ENCODE data around the gene LIMD2.

DNA sequence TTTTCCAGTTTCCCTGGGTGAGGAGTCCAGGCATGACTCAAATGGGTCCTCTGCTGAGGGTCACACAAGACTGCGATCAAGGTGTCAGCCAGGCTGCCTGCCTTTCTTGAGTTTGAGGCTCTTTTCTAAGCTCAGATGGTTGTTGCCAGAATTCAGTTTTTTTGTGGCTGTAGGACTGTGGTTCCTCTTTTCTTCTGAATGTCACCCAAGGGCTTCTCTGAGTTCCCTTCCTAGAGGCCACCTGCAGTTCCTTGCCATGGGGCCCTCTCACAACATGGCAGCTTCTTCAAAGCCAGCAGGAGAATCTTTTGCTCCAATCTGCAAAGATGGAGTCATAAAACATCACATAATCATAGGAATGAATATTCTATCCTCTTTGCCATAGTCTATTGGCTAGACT, 17.5 kb downstream of the LIMD2 start:
- no peak for TF ChIP-seq CTCF (conservative IDR thresholded peaks at IDR 0.05; ENCODE audit: low read length)
- TF ChIP-seq EZH2phosphoT487 (IDR thresholded peaks at IDR 0.05; ENCODE audit: borderline replicate concordance) = no peak

Measured in Loucy (cell line).